Measurements from ENCODE around the gene FGF2.

DNA sequence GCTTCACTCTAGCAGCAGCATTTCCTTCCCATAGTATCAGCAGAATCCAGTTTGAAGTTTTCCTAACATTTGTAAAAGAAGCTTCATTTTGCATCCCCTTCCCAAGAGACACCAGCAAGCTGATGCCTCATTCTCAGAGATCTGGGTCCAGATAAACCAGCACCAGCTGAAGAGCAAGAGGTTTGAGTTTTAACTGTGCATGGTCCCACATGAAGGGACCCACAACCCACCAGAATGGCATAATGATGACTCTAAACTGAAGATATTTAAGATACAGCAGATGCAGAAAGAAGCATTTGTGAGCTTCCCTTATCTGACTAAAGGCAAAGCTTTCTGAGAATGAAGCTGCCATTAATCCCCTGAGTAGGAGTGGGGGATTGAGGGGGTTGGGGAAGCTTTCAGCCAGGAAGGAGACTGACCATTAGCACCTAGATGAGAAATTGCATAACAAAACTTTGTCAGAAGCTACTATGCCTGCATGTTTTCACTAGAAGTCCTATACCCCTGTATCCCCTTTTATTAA is 77.2 kb downstream of the FGF2 start:
- TF ChIP-seq, protein P1, sequence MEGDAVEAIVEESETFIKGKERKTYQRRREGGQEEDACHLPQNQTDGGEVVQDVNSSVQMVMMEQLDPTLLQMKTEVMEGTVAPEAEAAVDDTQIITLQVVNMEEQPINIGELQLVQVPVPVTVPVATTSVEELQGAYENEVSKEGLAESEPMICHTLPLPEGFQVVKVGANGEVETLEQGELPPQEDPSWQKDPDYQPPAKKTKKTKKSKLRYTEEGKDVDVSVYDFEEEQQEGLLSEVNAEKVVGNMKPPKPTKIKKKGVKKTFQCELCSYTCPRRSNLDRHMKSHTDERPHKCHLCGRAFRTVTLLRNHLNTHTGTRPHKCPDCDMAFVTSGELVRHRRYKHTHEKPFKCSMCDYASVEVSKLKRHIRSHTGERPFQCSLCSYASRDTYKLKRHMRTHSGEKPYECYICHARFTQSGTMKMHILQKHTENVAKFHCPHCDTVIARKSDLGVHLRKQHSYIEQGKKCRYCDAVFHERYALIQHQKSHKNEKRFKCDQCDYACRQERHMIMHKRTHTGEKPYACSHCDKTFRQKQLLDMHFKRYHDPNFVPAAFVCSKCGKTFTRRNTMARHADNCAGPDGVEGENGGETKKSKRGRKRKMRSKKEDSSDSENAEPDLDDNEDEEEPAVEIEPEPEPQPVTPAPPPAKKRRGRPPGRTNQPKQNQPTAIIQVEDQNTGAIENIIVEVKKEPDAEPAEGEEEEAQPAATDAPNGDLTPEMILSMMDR (IDR thresholded peaks at IDR 0.05), result no peak
- no peak for TF ChIP-seq POLR2A (IDR thresholded peaks at IDR 0.05)

Measured in uterus (tissue), 2 donors.